Breast epithelium (tissue), 4 donors: ENCODE measurements around the gene GRM4. TPM values are rescaled to one million over a fixed set of nuclear protein-coding genes. Genes with fewer than 3 reads are reported as not detected.
A peak's percentile ranks its signal among the peaks of the same experiment; 100 is the strongest.

Source experiments
- DNase-seq, 2 donors: peaks; one replicate each; pipeline ENCODE4 v3.0.0-alpha.2; 2019; ENCODE audit warnings: low spot score in 2 of 2
- H3K27ac ChIP-seq, 2 donors: fragments of 200-600 bp; sonication (generic) in 1 of 2; one replicate each; pipeline ENCODE4 v1.5.1; 2016 to 2019; ENCODE audit warnings: mild to moderate bottlenecking in 1 of 2
- H3K27me3 ChIP-seq, 2 donors: fragments of 200-600 bp; sonication (generic) in 1 of 2; one replicate each; pipeline versions ENCODE4 v1.5.1 to v1.6.0; 2017 to 2019; ENCODE audit warnings: control low read depth in 1 of 2, mild to moderate bottlenecking in 1 of 2
- H3K36me3 ChIP-seq: fragments of 200-600 bp; one replicate; pipeline ENCODE4 v1.5.1; 2019
- H3K4me1 ChIP-seq, 2 donors: fragments of 200-600 bp; sonication (generic); one replicate each; pipeline ENCODE4 v1.5.1; 2016 to 2019; ENCODE audit warnings: control low read depth in 1 of 2
- H3K4me3 ChIP-seq, 3 donors: fragments of 200-600 bp; sonication (generic); 1 replicate in 2 of 3; 2 replicates in 1 of 3; pipeline ENCODE4 v1.5.1; 2016 to 2019; ENCODE audit warnings: mild to moderate bottlenecking in 3 of 3, moderate library complexity in 2 of 3
- H3K9me3 ChIP-seq, 2 donors: fragments of 200-600 bp; sonication (generic) in 1 of 2; one replicate each; pipeline ENCODE4 v1.5.1; 2016 to 2019; ENCODE audit warnings: control low read depth in 1 of 2
- CTCF ChIP-seq, 3 donors: fragments of 450-650 bp; IDR thresholded peaks; one replicate each; pipeline ENCODE4 v1.5.1; 2016 to 2017; ENCODE audit warnings: antibody characterized with exemption in 3 of 3, mild to moderate bottlenecking in 3 of 3, moderate library complexity in 3 of 3
- POLR2A ChIP-seq: fragments of 450-650 bp; IDR thresholded peaks from one replicate; pipeline ENCODE4 v1.6.1; 2016; ENCODE audit warnings: antibody characterized with exemption, mild to moderate bottlenecking, moderate library complexity
- POLR2AphosphoS5 ChIP-seq, 3 donors: sonication (generic); formaldehyde crosslinking; IDR thresholded peaks; one replicate each; pipeline ENCODE4 v1.6.1; 2017; ENCODE audit warnings: antibody characterized with exemption in 3 of 3
- intact Hi-C: fragments of 100-400 bp; cut with DNase I; formaldehyde crosslinking; loops from one replicate; pipeline ENCODE4 v1.15.1; 2023; ENCODE audit warnings: low total_unique reads
- total RNA-seq, 3 donors: library from RNA; depleted of rRNA; stranded (reverse); fragments of >200 nt; gene quantifications; one replicate each; pipeline ENCODE4 v1.1.0, GENCODE V29; 2016

Gene GRM4
- total RNA-seq, 3 donors from 2014 or later, result not detected

- no peaks in the 10 kb centered on the region for H3K27me3 ChIP-seq
- no peaks in the 10 kb centered on the region for H3K4me1 ChIP-seq
- no peaks in the 10 kb centered on the region for H3K36me3 ChIP-seq
- peak in 1 of 2 donors; percentile 19 for DNase-seq
- H3K27ac ChIP-seq, result no peak overlapping the region
- H3K9me3 ChIP-seq, result no peaks in the 10 kb centered on the region
- H3K4me3 ChIP-seq, result no peak overlapping the region
- intact Hi-C loops, result no loop called here
- TF ChIP-seq POLR2A (no peak), POLR2AphosphoS5 (IDR thresholded peaks at IDR 0.05) (no peak), CTCF (IDR thresholded peaks at IDR 0.05) (no peak)
Measured at GRCh38 chr6:33993653-33994471, 152.0 kb downstream of the GRM4 start.

- Histone ChIP-seq H3K27ac (no peak overlapping the region), H3K9me3 (no peaks in the 10 kb centered on the region), H3K27me3 (no peaks in the 10 kb centered on the region), H3K4me3 (no peak overlapping the region), H3K36me3 (no peaks in the 10 kb centered on the region), H3K4me1 (no peaks in the 10 kb centered on the region)
- no peak for TF ChIP-seq POLR2A
- TF ChIP-seq POLR2AphosphoS5 (IDR thresholded peaks at IDR 0.05), result no peak
- no peak for TF ChIP-seq CTCF (IDR thresholded peaks at IDR 0.05)
- peak in 1 of 2 donors; percentile 33 for DNase-seq
- intact Hi-C loops, result no loop called here
Measured at GRCh38 chr6:33993091-33993490, 152.8 kb downstream of the GRM4 start.

GRCh38 chr6:33992191-33992590 is 153.7 kb downstream of the GRM4 start:
- H3K27me3 ChIP-seq, result no peaks in the 10 kb centered on the region
- H3K27ac ChIP-seq, result no peak overlapping the region
- H3K9me3 ChIP-seq, result no peaks in the 10 kb centered on the region
- no peaks in the 10 kb centered on the region for H3K36me3 ChIP-seq
- DNase-seq, result peak in 1 of 2 donors; percentile 30
- TF ChIP-seq POLR2A (no peak), POLR2AphosphoS5 (IDR thresholded peaks at IDR 0.05) (no peak), CTCF (IDR thresholded peaks at IDR 0.05) (no peak)
- no peak overlapping the region for H3K4me3 ChIP-seq
- H3K4me1 ChIP-seq, result no peaks in the 10 kb centered on the region
- intact Hi-C loops, result no loop called here

- Histone ChIP-seq H3K4me3 (no peak overlapping the region), H3K4me1 (no peaks in the 10 kb centered on the region), H3K36me3 (no peaks in the 10 kb centered on the region), H3K27me3 (no peaks in the 10 kb centered on the region), H3K9me3 (no peaks in the 10 kb centered on the region), H3K27ac (no peak overlapping the region)
- intact Hi-C loops, result no loop called here
- TF ChIP-seq CTCF (IDR thresholded peaks at IDR 0.05) (no peak), POLR2A (no peak), POLR2AphosphoS5 (IDR thresholded peaks at IDR 0.05) (no peak)
- no peak for DNase-seq
Measured at GRCh38 chr6:33991610-33992009, 154.3 kb downstream of the GRM4 start.

GRCh38 chr6:33990061-33990541 is 155.8 kb downstream of the GRM4 start:
- Histone ChIP-seq H3K27me3 (no peaks in the 10 kb centered on the region), H3K27ac (peak overlapping the region in 1 of 2 donors; percentile 55), H3K36me3 (no peaks in the 10 kb centered on the region), H3K9me3 (no peaks in the 10 kb centered on the region), H3K4me1 (no peaks in the 10 kb centered on the region), H3K4me3 (no peak overlapping the region)
- intact Hi-C loops, result no loop called here
- DNase-seq, result peak in 1 of 2 donors; percentile 42
- TF ChIP-seq POLR2A (no peak), POLR2AphosphoS5 (IDR thresholded peaks at IDR 0.05) (no peak), CTCF (IDR thresholded peaks at IDR 0.05) (no peak)
